ENCODE results near the gene SLCO4C1.

Gene SLCO4C1

GRCh38 chr5:102271759-102272158 lies 24.3 kb downstream of the SLCO4C1 start:
- no peak for DNase-seq (ENCODE audit: low read depth in 3 of 3)

- DNase-seq (ENCODE audit: low read depth in 3 of 3): no peak
Measured at GRCh38 chr5:102270036-102270435, 26.0 kb downstream of the SLCO4C1 start.

- no peak for DNase-seq (ENCODE audit: low read depth in 3 of 3)
Measured at GRCh38 chr5:102262688-102263087, 33.4 kb downstream of the SLCO4C1 start.

GRCh38 chr5:102249381-102249780 lies 46.7 kb downstream of the SLCO4C1 start:
- DNase-seq (ENCODE audit: low read depth in 3 of 3): no peak

- no peak for DNase-seq (ENCODE audit: low read depth in 3 of 3)
Measured at GRCh38 chr5:102243213-102243612, 52.9 kb downstream of the SLCO4C1 start.

- DNase-seq (ENCODE audit: low read depth in 3 of 3): no peak
Measured at GRCh38 chr5:102241809-102242421, 54.2 kb downstream of the SLCO4C1 start.

GRCh38 chr5:102231693-102232619 lies 64.1 kb downstream of the SLCO4C1 start:
- no peak for DNase-seq (ENCODE audit: low read depth in 3 of 3)

GRCh38 chr5:102229685-102230084 lies 66.4 kb downstream of the SLCO4C1 start:
- DNase-seq (ENCODE audit: low read depth in 3 of 3): no peak

GRCh38 chr5:102226321-102226720 lies 69.8 kb downstream of the SLCO4C1 start:
- no peak for DNase-seq (ENCODE audit: low read depth in 3 of 3)

GRCh38 chr5:102223542-102224477 lies 72.3 kb downstream of the SLCO4C1 start:
- no peak for DNase-seq (ENCODE audit: low read depth in 3 of 3)

GRCh38 chr5:102222772-102223171 lies 73.3 kb downstream of the SLCO4C1 start:
- DNase-seq (ENCODE audit: low read depth in 3 of 3): no peak

GRCh38 chr5:102221949-102222348 lies 74.1 kb downstream of the SLCO4C1 start:
- DNase-seq (ENCODE audit: low read depth in 3 of 3): no peak

- no peak for DNase-seq (ENCODE audit: low read depth in 3 of 3)
Measured at GRCh38 chr5:102218159-102218558, 77.9 kb downstream of the SLCO4C1 start.

- no peak for DNase-seq (ENCODE audit: low read depth in 3 of 3)
Measured at GRCh38 chr5:102216678-102217077, 79.4 kb downstream of the SLCO4C1 start.

- no peak for DNase-seq (ENCODE audit: low read depth in 3 of 3)
Measured at GRCh38 chr5:102211165-102211564, 84.9 kb downstream of the SLCO4C1 start.

GRCh38 chr5:102200861-102201260 lies 95.2 kb downstream of the SLCO4C1 start:
- DNase-seq (ENCODE audit: low read depth in 3 of 3): no peak

- no peak for DNase-seq (ENCODE audit: low read depth in 3 of 3)
Measured at GRCh38 chr5:102196481-102196880, 99.6 kb downstream of the SLCO4C1 start.

Data from stimulated activated CD4-positive, alpha-beta T cell treated with anti-CD3 and anti-CD28 coated beads, TNF-alpha, amount 100 ng/mL, for 4 hours (primary cell).